Glomerular visceral epithelial cell (primary cell): ENCODE measurements around the gene SLC35G6.
"Not testable (repeated sequence)": the region's sequence is repeated elsewhere in the genome, so short reads cannot be mapped to it uniquely, and the experiment has no call there.

Experiments used
- DNase-seq: peaks from one replicate; pipeline ENCODE4 v3.0.0-alpha.2; 2016; ENCODE audit errors: extremely low spot score

Gene SLC35G6

DNA sequence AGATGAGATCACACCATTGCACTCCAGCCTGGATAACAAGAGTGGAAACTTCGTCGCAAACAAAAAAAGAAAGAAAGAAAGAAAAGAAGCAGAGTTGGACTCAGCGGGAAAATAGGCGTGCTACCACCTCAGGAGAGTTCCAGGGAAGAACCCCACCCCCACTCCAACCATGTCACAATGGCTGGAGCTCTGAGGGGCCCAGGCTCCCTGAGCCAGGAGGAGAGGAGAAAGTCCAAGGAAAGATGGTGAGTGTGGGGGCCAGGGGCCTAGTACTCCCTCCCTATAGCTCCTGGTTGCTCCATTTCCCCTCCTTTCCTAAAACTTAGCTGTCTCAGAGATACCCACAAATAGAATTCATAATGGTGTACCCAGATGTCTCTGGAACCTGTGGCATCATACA is at the start of gene SLC35G6:
Gene SLC35G6 (plus strand): TSS at position 172 of the 400 bp plus-strand sequence. CDS start 71 bp downstream, at position 243.
- not testable (repeated sequence) for DNase-seq

DNA sequence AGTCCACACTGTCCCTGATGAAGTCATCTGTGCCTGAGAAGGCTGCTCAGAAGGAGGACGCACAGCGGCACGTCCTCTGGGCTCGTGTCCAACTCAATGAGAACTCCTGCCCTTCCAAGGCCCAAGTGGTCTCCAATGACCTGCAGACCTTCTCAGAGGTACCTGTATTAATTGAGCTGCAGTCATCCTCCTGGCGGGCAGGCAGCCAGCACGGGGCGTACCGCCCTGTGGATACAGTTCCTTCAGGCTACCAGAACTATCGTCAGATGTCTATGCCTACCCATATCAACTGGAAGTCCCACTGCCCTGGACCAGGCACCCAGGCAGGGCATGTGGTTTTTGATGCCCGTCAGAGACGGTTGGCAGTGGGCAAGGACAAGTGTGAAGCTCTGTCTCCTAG is 49.0 kb upstream of the SLC35G6 start:
- DNase-seq, result no peak

DNA sequence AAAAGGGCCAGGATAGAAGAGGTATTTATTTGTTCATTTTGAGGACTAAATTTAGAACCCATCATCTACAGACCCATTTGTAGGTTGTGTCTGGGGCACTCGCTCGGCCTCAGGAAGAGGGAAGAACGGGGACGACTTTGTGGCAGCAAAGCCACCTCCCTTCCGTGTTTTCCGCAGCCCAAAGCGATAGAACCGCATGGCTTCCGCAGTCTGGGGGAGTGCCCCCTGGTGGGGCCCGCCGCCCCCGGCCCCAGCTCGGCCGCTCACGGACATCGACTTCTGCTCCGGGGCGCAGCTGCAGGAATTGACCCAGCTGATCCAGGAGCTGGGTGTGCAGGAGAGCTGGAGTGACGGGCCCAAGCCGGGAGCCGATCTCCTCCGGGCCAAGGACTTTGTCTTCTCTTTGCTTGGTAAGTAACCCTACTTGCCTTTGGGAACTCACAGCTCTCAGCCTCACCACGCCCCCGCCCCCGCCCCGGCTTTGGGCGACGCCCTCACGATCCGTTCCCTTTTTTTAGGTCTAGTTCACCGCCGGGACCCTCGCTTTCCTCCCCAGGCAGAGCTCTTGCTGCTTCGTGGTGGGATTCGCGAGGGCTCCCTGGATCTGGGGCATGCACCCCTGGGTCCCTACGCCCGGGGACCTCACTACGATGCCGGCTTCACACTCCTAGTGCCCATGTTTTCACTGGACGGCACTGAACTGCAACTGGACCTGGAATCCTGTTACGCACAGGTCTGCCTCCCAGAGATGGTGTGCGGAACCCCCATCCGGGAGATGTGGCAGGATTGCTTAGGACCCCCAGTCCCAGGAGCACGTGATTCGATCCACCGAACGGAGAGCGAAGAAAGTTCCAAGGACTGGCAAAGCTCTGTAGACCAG is 45.3 kb upstream of the SLC35G6 start:
- DNase-seq, result peak; percentile 60

DNA sequence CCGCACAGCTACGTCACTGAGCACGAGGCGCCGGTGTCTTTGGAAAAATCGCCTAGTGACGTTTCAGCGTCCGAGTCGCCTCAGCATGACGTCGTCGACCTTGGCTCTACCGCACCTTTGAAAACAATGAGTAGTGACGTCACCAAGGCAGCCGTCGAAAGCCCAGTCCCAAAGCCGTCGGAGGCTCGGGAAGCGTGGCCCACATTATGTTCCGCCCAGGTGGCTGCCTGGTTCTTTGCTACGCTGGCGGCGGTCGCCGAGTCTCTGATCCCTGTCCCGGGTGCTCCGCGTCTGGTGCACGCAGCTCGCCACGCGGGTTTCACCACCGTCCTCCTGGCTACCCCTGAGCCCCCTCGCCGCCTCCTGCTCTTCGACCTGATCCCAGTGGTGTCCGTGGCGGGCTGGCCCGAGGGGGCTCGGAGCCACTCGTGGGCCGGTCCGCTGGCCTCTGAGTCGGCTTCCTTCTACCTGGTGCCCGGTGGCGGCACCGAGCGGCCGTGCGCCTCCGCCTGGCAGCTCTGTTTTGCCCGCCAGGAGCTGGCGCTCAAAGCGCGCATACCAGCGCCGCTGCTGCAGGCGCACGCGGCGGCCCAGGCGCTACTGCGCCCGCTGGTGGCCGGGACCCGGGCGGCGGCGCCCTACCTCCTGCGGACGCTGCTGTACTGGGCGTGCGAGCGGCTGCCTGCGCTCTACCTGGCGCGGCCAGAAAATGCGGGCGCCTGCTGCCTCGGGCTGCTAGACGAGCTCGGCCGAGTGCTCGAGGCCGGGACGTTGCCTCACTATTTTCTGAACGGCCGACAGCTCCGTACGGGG is 44.5 kb upstream of the SLC35G6 start:
- DNase-seq, result peak; percentile 86

DNA sequence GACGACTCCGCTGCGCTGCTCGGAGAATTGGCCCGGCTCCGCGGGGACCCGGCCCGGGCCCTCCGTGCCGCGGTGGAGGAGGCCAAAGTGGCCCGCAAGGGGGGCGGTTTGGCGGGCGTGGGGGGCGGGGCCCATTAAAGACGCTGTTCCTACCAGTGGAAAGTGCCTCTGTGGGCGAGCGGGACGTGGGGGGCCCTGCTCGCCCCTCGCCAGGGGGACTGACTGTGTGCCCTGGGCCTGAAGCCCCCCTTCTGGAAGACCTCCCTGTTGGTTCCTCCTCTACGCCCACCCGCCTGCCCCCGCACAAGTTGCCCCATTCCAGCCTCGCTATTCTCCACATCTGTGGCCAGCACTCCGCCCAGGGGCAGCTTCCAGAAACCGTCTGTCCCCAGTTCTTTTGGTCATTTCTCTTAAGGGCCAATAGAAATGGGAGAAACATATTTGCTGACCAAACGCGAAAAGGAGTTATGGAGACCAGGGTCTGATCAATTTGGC is 43.8 kb upstream of the SLC35G6 start:
- no peak for DNase-seq

DNA sequence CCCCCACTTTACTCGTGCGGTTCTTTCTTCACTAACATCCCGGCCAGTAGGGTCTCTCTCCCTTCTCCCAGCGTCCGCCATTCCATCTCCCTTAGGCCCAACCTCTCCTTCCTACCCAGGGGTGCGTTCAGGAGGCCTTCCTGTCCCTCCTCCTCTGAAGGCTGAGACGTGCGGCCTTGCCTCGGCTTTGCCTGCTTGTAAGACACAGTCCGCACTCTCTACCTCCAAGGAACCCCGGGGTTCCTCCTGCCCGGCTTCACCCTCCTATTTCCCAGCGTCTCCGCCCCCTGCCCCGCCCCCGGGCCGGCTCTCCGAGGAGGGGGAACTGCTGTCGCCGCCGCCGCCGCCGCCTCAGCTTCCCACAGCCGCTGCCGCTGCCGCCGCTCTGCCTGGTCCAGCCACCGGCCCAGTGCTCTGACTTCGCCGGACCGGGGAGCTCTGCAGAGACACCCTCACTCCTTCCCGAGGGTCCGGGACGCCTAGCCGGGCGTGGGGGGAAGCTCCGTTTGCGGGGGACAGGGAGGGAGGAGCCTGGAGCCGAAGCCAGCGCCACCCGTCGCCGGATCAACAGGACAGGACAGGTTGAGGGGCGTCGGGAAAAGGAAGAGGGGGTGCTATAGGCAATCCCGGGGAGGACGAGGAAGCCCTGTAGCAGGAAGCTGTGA is 43.2 kb upstream of the SLC35G6 start:
- no peak for DNase-seq

DNA sequence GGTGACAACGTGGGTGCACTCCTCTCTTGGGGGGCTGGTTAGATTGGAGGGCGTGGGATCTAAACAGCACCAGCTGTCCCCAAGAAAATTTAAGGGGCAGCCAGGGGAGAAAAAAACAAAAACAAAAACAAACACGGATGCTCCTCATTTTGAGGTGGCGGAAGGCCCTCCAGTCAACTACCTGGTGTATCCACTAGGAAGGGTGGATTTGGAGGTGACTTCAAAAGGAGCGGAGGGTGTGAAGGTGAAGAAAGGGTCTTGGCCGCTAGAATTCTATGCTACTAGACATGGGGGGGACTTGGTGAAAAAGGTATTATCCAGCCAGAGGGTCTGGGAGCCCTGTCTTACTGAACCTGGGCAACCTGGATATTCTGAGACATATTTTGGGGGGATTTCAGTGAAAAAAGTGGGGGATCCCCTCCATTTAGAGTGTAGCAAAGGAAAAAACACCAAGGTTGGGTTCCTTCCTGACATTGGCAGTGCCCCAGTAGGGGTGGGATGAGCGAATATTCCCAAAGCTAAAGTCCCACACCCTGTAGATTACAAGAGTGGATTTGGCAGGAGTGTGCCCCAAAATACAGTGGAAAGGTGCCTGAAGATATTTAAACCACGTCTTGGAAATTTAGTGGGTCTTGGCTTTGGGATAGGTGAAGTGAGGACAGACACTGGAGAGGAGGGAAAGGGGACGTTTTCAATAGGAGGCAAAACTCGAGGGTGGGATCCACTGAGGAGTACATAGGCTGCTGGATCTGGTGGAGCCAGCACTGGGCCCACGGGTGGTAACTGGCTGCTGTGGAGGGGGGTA is 42.4 kb upstream of the SLC35G6 start:
- DNase-seq, result no peak

DNA sequence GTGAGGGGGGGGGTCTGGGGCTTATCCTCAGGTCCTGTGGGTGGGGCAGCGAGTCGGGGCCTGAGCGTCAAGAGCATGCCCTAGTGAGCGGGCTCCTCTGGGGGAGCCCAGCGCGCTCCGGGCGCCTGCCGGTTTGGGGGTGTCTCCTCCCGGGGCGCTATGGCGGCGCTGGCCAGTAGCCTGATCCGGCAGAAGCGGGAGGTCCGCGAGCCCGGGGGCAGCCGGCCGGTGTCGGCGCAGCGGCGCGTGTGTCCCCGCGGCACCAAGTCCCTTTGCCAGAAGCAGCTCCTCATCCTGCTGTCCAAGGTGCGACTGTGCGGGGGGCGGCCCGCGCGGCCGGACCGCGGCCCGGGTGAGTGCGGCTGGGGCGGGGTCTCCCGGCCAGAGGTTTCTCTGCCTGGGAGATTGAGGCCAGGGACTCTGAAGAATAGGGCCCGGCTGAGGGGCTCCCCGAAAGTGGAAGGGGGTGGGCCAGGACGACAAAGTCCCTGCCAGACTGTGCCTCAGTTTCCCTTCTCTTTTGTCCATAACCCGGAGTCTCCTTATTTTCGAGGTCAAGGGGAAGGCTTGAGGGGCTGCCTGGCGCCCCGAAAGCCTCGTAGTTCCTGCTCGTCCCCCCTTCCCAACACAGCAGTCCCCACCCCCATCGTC is 41.7 kb upstream of the SLC35G6 start, which contains the start of gene FGF11:
Gene FGF11 (plus strand): TSS at position 51 of the 651 bp plus-strand sequence. CDS start 109 bp downstream, at position 160.
- DNase-seq, result no peak

DNA sequence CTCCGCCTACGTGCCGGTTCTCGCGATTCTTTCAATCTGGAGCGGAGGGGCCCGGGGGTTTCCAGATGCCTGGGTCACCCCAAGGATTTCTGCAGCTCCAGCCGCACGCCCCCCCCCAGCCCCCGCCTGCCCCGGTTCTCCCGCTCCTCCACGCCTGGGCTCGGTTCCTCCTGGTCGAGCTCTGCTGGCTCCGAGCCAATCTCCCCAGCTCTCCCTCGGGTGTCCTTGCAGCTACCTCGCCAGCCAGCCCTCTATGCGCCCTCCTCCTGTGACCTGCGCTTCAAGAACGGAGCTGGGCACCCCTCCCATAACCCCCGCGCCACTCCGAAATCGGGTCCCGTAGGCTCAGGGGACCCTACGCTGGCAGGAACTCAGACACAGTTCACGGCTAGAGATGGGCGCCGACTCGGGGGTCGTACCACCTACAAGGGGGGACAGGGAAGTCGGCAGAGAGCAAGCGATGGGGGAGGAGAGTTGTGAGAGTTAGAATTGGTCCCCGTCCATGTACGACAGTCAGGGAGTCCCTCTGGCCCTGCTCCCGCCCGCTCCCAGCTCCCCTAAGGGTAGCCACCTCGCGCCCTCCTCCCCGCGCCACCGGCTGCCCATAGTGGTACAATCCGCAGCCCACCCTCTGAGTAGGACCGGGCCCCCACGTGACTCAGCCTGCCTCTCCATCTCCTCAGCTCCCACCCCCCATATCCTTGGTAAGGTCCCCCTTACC is 41.0 kb upstream of the SLC35G6 start:
- DNase-seq, result peak; percentile 71

DNA sequence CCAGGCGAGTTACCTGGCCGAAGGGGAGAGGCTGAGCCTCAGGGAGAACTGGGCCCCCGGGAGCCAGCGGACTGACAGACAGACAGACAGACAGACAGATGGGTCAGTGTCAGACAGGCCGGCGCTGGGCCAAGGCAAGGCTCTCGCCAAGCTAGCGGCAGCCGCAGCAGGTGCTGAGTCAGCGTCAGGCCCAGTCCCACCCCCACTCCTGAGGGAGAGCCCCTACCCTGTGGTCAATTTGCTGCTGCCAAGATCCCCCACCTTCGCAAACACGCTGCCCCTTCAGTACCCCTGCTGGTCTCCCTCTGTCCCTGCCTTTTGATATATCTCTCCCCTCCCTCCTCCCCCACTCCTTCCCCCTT is 40.4 kb upstream of the SLC35G6 start:
- DNase-seq, result peak; percentile 71

DNA sequence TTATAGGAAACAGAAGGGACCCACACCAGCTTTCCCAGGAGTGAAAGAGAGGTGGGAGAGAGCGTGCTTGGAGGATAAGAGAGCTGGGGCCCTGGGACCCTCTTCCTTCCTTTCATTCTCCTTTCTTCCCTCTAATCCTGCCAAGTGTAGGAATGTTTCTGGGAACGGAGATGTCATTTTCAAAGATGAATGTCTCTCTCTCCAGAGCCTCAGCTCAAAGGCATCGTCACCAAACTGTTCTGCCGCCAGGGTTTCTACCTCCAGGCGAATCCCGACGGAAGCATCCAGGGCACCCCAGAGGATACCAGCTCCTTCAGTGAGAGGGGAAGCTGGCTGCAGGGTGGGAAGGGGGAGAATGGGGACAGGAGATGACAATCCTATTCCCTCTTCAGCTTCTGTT is 40.0 kb upstream of the SLC35G6 start:
- DNase-seq, result no peak

DNA sequence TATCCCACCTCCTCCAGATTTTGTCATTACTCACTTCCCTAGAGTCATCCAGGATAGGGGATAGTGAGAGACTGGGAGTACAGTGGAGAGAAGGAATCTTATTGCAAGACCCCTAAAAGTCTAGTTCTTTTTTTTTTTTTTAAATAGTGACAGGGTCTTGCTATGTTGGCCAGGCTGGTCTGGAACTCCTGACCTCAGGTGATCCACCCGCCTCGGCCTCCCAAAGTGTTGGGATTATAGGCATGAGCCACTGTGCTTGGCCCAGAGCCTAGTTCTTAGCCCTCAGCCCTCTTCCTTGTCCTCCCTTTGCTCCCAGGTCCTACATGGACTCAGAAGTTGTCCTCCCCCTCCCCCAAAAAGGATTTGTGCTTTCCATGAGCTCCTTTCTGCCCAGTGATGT is 39.1 kb upstream of the SLC35G6 start:
- DNase-seq, result no peak

DNA sequence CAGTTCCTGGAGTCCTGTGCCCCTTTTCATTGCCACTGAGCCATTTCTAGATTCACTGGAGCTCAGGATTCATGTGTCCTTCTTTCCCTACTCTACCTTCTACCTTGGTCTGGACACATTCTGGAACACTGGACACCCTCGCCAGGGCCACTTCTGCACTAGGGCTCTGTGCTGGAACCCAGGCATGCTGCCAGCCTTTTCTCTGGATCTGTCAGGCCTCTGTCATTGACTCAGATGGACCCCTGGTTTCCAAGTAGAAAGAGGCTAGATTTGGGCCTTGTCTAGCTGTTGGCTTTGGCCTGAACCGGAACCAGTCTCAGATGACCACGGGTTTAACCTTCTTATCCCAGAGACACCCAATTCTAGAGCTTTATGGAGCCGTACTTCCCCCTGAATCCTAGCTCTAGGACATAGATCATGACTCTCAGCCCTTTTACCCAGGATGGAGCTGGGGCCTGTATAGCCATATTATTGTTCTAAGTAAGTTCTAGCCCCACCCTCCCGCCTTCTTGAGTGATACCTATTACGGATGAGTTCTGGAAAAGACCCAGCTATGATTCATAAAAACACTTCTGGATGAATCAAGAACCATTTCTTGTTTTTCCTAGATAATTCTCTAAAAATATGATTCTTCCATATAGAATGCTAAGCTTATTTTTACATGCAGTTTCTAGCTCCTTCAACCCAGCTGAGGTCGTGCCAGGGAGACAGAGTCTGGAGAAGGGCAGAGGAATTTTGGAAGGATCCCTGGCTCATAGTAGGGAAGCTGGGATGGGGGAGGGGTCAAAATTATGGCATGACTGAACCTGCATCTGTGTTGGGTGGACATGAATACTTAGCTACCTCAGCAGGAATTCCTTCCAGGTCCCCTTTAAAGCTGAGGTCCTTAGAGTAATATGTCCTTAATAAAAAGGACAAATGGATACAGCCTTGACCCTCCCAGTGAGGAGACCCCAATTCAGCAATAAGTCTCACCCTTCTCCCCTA is 37.5 kb upstream of the SLC35G6 start:
- DNase-seq, result peak; percentile 33

DNA sequence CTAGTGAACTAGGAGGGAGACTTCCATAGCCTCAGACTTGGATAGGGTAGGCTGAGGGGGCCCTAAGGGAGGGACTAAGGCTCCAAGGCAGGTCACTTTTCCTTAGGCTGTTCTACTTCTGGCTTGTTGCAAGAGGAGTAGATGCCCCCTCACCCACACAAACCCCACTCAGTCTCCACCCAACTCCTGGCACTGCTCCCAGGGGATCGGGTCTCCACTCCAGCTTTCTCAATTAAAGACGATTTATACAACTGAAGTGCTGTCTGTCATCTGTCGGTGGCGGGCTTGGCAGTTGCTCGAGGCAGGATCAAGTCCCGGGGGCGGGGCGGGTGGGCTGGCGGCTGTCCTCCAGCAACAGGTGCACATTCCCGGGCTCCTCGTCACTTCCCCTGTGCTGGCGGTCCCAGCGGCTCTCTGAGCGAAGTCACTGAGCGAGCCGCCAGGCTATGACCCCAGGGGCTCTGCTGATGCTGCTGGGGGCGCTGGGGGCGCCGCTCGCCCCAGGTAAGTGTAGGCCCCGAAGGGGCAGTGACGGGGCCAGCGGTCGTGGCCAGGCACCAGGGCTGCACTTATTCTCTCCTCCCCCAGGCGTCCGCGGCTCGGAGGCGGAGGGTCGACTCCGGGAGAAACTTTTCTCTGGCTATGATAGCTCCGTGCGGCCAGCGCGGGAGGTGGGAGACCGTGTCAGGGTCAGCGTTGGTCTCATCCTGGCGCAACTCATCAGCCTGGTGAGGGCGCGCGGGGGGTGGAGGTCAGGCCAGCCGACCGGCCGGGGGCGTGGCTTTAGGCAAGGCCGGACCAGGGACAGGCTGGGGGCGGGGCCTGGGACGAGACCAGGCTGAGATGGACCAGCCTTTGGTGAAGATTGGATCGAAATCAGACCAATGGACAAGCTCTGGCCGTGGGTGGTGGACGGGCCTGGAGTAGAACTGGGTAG is 36.3 kb upstream of the SLC35G6 start, which contains the start of gene CHRNB1:
Gene CHRNB1 (plus strand): TSS at position 380 of the 937 bp plus-strand sequence. CDS start 67 bp downstream, at position 447.
- peak; percentile 58 for DNase-seq

DNA sequence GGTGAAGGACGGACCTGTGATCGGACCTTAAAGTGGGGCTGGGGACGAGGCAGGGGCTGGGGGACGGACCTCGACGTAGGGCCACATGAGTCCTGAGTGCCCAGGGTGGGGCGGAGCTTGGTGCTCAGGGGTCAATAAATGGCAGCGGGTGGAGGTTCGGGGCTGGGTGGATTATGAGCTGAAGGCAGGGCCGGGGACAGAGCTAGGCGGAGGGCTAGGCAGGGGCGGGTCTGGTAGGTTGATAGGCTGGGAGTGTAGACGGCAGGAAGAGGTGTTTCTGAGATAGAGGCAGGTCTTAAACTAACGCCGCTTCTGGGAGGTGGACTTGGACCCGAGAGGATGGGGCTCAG is 35.7 kb upstream of the SLC35G6 start:
- no peak for DNase-seq

DNA sequence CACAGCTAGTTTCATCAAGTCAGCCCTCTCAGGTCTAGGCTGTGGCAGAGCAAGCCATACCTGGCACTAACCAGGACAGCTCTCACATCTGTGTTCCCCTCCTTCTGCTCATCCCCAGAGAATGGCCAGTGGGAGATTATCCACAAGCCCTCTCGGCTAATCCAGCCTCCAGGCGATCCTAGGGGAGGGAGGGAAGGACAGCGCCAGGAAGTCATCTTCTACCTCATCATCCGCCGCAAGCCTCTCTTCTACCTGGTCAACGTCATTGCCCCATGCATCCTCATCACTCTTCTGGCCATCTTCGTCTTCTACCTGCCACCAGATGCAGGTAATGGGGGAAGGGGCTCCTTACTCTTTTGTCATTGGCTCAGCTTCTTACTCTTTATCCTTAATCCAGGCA is 32.8 kb upstream of the SLC35G6 start:
- DNase-seq, result no peak

DNA sequence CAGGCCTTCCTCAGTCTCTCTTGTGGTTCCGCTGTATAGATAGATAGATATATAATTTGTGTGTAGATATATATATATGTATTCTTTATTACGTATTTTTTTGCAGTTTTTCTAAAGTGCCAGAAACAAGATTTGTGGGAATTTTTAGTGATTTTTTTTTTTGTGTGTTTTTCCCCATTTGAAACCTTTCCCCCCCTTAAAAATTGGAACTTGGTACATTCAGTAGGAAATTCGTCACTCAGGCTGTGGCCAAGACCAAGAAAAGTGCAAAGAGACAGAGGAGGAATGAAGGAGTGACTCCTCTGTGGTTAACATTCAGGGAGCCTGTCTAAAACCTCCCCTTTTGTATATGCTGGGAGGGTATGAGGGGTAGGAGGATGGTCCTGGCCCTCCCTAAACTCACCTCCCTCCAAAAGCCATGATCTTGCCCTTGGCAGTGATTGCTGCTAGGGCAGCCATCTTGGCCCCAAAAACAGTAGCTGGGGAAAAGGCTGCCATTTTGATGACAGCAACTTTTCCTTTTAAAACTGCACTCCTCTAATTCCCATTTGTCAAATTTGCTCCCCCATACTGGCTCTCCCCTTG is 21.2 kb upstream of the SLC35G6 start:
- no peak for DNase-seq
